Measurements from ENCODE around the gene GPR78. TPM values are rescaled to one million over a fixed set of nuclear protein-coding genes. Genes with fewer than 3 reads are reported as not detected.

GPR78 gene
- total RNA-seq, 1 experiment from 2014 or later, result 3.4 TPM

- no peak overlapping the region for H3K27ac Mint-ChIP-seq
- H3K9me3 ChIP-seq (ENCODE audit: control insufficient read depth, low read depth, low read length), result no peaks in the 10 kb centered on the region
- H3K56ac ChIP-seq (ENCODE audit: insufficient read length, low read depth, low read length), result no peak overlapping the region
- no peaks in the 10 kb centered on the region; the same call in 1 of the 2 replicates for H3K4me1 ChIP-seq (ENCODE audit: insufficient read depth, low read length)
- H3K4ac ChIP-seq (ENCODE audit: low read depth, low read length), result no peak overlapping the region
- no peak for DNase-seq
- no peak overlapping the region for H3K27ac ChIP-seq (ENCODE audit: insufficient read length, low read depth, low read length)
- no CpG with 5 or more reads among the region's 15 CpGs for WGBS (ENCODE audit: extremely low coverage, insufficient read length, low lambda C conversion rate)
- H2BK120ac ChIP-seq (ENCODE audit: low read depth, low read length, poor library complexity, severe bottlenecking), result no peak overlapping the region
- peaks cover 0 to 53% (median 34%) of the 10 kb centered on the region in 3 experiments; a peak in 6 of 7 replicates for H3K36me3 Mint-ChIP-seq (ENCODE audit: insufficient read depth in 1 of 3, low read depth in 3 of 3)
- H2BK15ac ChIP-seq (ENCODE audit: low read depth, low read length), result no peak overlapping the region
- H3K14ac ChIP-seq (ENCODE audit: insufficient read depth, low read length), result no peak overlapping the region
- no peak overlapping the region for H3T11ph ChIP-seq (ENCODE audit: low read length)
- no peaks in the 10 kb centered on the region for H3K79me1 ChIP-seq (ENCODE audit: insufficient read depth, low read depth, low read length, poor library complexity, severe bottlenecking)
- H4K8ac ChIP-seq (replicated peaks; ENCODE audit: insufficient read length, low read depth, low read length), result no peak overlapping the region
- no peak overlapping the region for H3K4me3 Mint-ChIP-seq
- H4K91ac ChIP-seq (ENCODE audit: insufficient read length, low read depth, low read length), result no peak overlapping the region
- no peak overlapping the region for H4K5ac ChIP-seq (ENCODE audit: insufficient read length, low read depth, low read length)
- H3K23ac ChIP-seq (ENCODE audit: insufficient read length, low read depth, low read length), result no peak overlapping the region
- peaks cover 12 to 18% of the 10 kb centered on the region in 2 experiments for H3K4me1 Mint-ChIP-seq
- H3K27me3 ChIP-seq (ENCODE audit: insufficient read depth, low read length), result no peaks in the 10 kb centered on the region
- H3K9ac ChIP-seq (ENCODE audit: extremely low read depth, insufficient read length, low read length), result no peak overlapping the region
- peaks cover 8% of the 10 kb centered on the region for H3K23me2 ChIP-seq (ENCODE audit: insufficient read length, low read depth, low read length, poor library complexity, severe bottlenecking)
- no peaks in the 10 kb centered on the region for H4K20me1 ChIP-seq (ENCODE audit: control insufficient read depth, insufficient read depth, insufficient read length)
- no peak overlapping the region for H2AFZ ChIP-seq (ENCODE audit: low read length)
- H2BK5ac ChIP-seq (ENCODE audit: insufficient read length, low read length), result no peak overlapping the region
- H3K79me2 ChIP-seq (ENCODE audit: insufficient read depth, low read length), result no peaks in the 10 kb centered on the region
- H3K18ac ChIP-seq (ENCODE audit: insufficient read length, low read depth, low read length), result no peak overlapping the region
- no peak overlapping the region for H2BK20ac ChIP-seq (ENCODE audit: low read depth, low read length, poor library complexity, severe bottlenecking)
- no peak for TF ChIP-seq CTCF (conservative IDR thresholded peaks at IDR 0.05)
- H2AK5ac ChIP-seq (ENCODE audit: insufficient read length, low read length), result no peak overlapping the region
- no peak overlapping the region for H2BK12ac ChIP-seq (ENCODE audit: insufficient read length, low read depth, low read length)
- no peaks in the 10 kb centered on the region for H3K9me3 Mint-ChIP-seq
- H3K27me3 Mint-ChIP-seq (ENCODE audit: low read depth), result no peaks in the 10 kb centered on the region
- H3K4me2 ChIP-seq (ENCODE audit: insufficient read depth, insufficient read length, low read length), result no peak overlapping the region
Measured at GRCh38 chr4:8597791-8598190, 17.6 kb downstream of the GPR78 start.
